ENCODE measurements around the gene CYP1B1.

The CYP1B1 gene

DNA sequence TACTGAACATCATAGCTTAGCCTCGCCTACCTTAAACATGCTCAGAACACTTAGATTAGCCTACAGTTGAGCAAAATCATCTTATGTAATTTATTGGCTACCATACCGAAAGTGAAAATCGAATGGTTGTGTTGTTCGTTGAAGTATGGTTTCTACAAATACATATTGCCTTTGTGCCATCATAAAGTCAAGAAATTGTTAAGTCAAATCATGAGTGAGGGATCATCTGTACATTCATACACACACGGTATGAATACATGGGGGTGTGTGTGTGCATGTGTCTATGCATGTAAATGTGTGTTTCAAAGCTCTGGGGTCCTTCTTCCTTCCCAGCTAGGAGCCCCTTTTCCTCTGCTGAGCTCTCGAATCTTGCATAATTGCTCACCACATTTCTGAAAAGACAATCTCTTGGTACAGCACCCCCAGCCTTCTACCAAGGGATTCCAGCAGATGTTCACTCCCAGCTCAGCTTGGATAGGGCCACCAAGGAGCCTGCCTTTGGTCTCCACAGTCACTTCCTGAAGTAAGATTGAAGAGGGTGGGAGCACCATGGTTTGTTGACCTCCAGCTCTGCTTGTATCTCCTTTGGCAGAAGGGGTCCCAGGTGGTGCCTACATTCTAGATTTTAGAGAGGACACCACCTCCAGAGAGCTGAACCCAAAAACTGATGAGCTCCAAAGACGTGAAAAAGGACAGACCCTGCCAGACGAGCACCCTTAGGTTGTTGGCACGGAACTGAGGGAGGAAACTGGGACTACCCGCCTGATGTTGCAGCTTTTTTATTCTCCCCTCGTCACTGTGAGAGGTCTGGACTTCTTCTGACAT lies 33.2 kb upstream of the CYP1B1 start:
- in situ Hi-C loops (cut with HindIII; ENCODE audit: low sequenced_read_pairs), result no loop called here
- no peak for DNase-seq (ENCODE audit: low read depth)
- TF ChIP-seq, protein P1, sequence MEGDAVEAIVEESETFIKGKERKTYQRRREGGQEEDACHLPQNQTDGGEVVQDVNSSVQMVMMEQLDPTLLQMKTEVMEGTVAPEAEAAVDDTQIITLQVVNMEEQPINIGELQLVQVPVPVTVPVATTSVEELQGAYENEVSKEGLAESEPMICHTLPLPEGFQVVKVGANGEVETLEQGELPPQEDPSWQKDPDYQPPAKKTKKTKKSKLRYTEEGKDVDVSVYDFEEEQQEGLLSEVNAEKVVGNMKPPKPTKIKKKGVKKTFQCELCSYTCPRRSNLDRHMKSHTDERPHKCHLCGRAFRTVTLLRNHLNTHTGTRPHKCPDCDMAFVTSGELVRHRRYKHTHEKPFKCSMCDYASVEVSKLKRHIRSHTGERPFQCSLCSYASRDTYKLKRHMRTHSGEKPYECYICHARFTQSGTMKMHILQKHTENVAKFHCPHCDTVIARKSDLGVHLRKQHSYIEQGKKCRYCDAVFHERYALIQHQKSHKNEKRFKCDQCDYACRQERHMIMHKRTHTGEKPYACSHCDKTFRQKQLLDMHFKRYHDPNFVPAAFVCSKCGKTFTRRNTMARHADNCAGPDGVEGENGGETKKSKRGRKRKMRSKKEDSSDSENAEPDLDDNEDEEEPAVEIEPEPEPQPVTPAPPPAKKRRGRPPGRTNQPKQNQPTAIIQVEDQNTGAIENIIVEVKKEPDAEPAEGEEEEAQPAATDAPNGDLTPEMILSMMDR (IDR thresholded peaks at IDR 0.05; ENCODE audit: low read depth, low read length, missing control alignments), result no peak
- no peak overlapping the region for H3K4me3 ChIP-seq (ENCODE audit: low read depth, low read length)

DNA sequence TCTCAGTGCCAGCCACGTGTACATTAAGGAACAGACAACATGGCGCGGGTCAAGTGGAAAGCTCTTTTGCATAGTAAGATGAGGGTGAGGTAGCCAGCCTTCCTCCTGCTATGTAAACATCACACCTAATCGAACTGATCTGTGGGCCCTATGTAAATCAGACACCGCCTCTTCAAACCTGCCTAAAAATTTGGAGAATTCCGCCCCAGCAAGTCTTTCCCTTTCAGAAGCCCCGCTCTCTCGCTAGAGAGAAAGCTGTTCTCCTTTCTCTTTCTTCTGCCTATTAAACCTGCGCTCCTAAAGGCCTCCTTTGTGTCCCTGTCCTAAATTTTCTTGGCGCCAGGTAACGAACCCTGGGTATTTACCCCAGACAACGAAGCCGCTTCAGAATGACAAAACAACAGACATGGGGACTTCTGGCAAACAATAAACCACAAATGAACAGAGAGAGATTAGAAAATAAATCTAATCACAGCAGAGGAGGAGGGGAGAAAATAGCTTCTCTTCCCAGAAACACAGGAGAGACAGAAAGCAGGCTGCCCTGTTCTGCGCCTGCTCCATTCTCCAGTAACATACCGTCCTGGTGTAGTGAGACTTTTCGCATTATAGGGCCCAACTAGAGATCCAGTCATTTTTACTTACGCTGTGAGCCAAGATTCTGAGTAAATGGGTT lies 31.9 kb upstream of the CYP1B1 start:
- in situ Hi-C loops (cut with HindIII; ENCODE audit: low sequenced_read_pairs), result no loop called here
- no peak overlapping the region for H3K4me3 ChIP-seq (ENCODE audit: low read depth, low read length)
- DNase-seq (ENCODE audit: low read depth), result no peak
- TF ChIP-seq, protein P1 (IDR thresholded peaks at IDR 0.05; ENCODE audit: low read depth, low read length, missing control alignments), result no peak

- in situ Hi-C loops (cut with HindIII; ENCODE audit: low sequenced_read_pairs), result no loop called here
- DNase-seq (ENCODE audit: low read depth), result peak; percentile 39
- H3K4me3 ChIP-seq (ENCODE audit: low read depth, low read length), result no peak overlapping the region
- TF ChIP-seq, protein P1 (IDR thresholded peaks at IDR 0.05; ENCODE audit: low read depth, low read length, missing control alignments), result no peak
Measured at GRCh38 chr2:38106405-38107094, 30.6 kb upstream of the CYP1B1 start.

GRCh38 chr2:38105922-38106321 lies 30.0 kb upstream of the CYP1B1 start:
- TF ChIP-seq, protein P1 (IDR thresholded peaks at IDR 0.05; ENCODE audit: low read depth, low read length, missing control alignments), result no peak
- H3K4me3 ChIP-seq (ENCODE audit: low read depth, low read length), result no peak overlapping the region
- DNase-seq (ENCODE audit: low read depth), result no peak
- in situ Hi-C loops (cut with HindIII; ENCODE audit: low sequenced_read_pairs), result no loop called here

GRCh38 chr2:38104598-38104997 lies 28.6 kb upstream of the CYP1B1 start:
- no peak overlapping the region for H3K4me3 ChIP-seq (ENCODE audit: low read depth, low read length)
- TF ChIP-seq, protein P1 (IDR thresholded peaks at IDR 0.05; ENCODE audit: low read depth, low read length, missing control alignments), result no peak
- in situ Hi-C loops (cut with HindIII; ENCODE audit: low sequenced_read_pairs), result no loop called here
- DNase-seq (ENCODE audit: low read depth), result no peak

- DNase-seq (ENCODE audit: low read depth), result no peak
- in situ Hi-C loops (cut with HindIII; ENCODE audit: low sequenced_read_pairs), result no loop called here
- no peak overlapping the region for H3K4me3 ChIP-seq (ENCODE audit: low read depth, low read length)
- TF ChIP-seq, protein P1 (IDR thresholded peaks at IDR 0.05; ENCODE audit: low read depth, low read length, missing control alignments), result no peak
Measured at GRCh38 chr2:38100328-38100727, 24.4 kb upstream of the CYP1B1 start.

Data from astrocyte of the cerebellum (primary cell).